ENCODE measurements around the gene CPA2. TPM values are rescaled to one million over a fixed set of nuclear protein-coding genes. Genes with fewer than 3 reads are reported as not detected.

Gene CPA2
- total RNA-seq, 6 donors from 2014 or later = 1.1 to 2.8 TPM; not detected in 4

DNA sequence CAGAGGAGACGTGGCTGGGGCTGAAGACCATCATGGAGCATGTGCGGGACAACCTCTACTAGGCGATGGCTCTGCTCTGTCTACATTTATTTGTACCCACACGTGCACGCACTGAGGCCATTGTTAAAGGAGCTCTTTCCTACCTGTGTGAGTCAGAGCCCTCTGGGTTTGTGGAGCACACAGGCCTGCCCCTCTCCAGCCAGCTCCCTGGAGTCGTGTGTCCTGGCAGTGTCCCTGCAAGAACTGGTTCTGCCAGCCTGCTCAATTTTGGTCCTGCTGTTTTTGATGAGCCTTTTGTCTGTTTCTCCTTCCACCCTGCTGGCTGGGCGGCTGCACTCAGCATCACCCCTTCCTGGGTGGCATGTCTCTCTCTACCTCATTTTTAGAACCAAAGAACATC is 56.0 kb downstream of the CPA2 start:
- H3K9me3 ChIP-seq = no peaks in the 10 kb centered on the region
- H3K4me3 ChIP-seq = no peak overlapping the region

DNA sequence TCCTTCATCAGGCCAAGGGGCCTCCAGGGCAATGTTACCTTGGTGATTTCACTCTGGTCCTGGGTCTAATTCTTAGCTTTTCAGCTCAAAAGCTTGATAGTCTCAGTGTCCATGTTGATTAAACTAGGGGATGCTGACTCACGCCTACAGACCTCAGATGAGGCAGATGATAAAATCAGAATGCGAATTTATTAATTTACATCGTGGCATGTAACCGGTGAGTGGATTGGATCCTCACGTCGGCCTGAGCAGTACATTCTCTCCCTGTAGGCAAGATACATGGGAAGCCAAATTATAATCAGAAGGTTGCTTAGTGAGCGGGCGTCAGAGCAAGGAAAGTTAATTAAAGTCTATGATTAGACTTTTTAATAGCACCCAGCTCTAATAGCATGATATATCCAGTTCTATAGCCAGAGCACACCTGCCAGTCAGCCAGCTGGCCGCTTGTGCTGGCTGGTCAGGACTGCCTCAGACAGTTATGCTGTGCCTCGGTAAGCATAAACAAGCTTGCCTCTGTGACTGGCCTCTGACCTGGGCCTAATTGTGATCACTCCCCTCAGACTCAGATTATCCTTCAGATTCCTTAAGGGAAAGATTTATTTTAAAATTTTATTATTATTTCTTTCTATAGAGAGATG is 57.8 kb downstream of the CPA2 start:
- H3K9me3 ChIP-seq = no peaks in the 10 kb centered on the region
- no peaks in the 10 kb centered on the region for H3K4me1 ChIP-seq
- H3K36me3 ChIP-seq = no peaks in the 10 kb centered on the region
- 93 to 95% methylated on average over 10 of the region's 10 CpGs for WGBS, 2 donors
- TF ChIP-seq, protein P1, sequence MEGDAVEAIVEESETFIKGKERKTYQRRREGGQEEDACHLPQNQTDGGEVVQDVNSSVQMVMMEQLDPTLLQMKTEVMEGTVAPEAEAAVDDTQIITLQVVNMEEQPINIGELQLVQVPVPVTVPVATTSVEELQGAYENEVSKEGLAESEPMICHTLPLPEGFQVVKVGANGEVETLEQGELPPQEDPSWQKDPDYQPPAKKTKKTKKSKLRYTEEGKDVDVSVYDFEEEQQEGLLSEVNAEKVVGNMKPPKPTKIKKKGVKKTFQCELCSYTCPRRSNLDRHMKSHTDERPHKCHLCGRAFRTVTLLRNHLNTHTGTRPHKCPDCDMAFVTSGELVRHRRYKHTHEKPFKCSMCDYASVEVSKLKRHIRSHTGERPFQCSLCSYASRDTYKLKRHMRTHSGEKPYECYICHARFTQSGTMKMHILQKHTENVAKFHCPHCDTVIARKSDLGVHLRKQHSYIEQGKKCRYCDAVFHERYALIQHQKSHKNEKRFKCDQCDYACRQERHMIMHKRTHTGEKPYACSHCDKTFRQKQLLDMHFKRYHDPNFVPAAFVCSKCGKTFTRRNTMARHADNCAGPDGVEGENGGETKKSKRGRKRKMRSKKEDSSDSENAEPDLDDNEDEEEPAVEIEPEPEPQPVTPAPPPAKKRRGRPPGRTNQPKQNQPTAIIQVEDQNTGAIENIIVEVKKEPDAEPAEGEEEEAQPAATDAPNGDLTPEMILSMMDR (IDR thresholded peaks at IDR 0.05) = no peak
- TF ChIP-seq POLR2A (IDR thresholded peaks at IDR 0.05) (no peak), POLR2AphosphoS5 (IDR thresholded peaks at IDR 0.05) (no peak), EP300 (IDR thresholded peaks at IDR 0.05) (no peak)
- DNase-seq (no peak), ATAC-seq (ENCODE audit: low FRiP score in 2 of 2) (no peak)
- no peak overlapping the region for H3K27ac ChIP-seq
- no peaks in the 10 kb centered on the region for H3K27me3 ChIP-seq
- no peak overlapping the region for H3K4me3 ChIP-seq

More for the DNA sequence above, 56.0 kb downstream of the CPA2 start:
- Histone ChIP-seq H3K27me3 (no peaks in the 10 kb centered on the region), H3K4me1 (no peaks in the 10 kb centered on the region), H3K27ac (no peak overlapping the region), H3K36me3 (no peaks in the 10 kb centered on the region)
- WGBS, 2 donors = 90 to 95% methylated on average over 7 of the region's 7 CpGs
- ATAC-seq (ENCODE audit: low FRiP score in 2 of 2) = peak in 1 of 2 donors; percentile 13
- no peak for DNase-seq
- TF ChIP-seq POLR2AphosphoS5 (IDR thresholded peaks at IDR 0.05) (no peak), EP300 (IDR thresholded peaks at IDR 0.05) (no peak), POLR2A (IDR thresholded peaks at IDR 0.05) (no peak)
- TF ChIP-seq, protein P1 (IDR thresholded peaks at IDR 0.05) = no peak

DNA sequence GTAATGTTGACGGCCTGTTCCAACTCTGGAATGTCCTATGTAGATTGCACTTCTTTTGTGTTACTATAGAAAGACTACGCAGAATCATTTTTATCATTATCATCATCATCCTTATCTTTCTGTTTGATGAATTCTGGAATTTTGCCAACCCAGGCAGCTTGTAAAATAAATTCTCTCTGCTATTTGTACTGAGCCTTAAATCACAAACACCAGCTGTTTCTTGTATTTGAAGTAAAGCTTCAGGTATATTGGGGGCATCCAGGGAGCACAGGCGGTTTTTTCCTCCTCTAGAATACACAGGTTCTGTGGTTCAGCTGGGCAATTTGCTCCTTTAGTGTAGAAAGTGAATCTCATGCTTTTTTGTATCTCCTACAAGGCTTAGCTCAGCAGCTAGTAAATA is 63.0 kb downstream of the CPA2 start:
- Histone ChIP-seq H3K27me3 (no peaks in the 10 kb centered on the region), H3K27ac (no peak overlapping the region), H3K4me3 (no peak overlapping the region), H3K4me1 (no peaks in the 10 kb centered on the region), H3K9me3 (no peaks in the 10 kb centered on the region), H3K36me3 (no peaks in the 10 kb centered on the region)
- WGBS, 2 donors = 77 to 82% methylated on average over 3 of the region's 3 CpGs
- ATAC-seq (ENCODE audit: low FRiP score in 2 of 2) (no peak), DNase-seq (no peak)
- TF ChIP-seq, protein P1 (IDR thresholded peaks at IDR 0.05) = no peak
- no peak for TF ChIP-seq EP300 (IDR thresholded peaks at IDR 0.05)
- no peak for TF ChIP-seq POLR2AphosphoS5 (IDR thresholded peaks at IDR 0.05)
- no peak for TF ChIP-seq POLR2A (IDR thresholded peaks at IDR 0.05)

DNA sequence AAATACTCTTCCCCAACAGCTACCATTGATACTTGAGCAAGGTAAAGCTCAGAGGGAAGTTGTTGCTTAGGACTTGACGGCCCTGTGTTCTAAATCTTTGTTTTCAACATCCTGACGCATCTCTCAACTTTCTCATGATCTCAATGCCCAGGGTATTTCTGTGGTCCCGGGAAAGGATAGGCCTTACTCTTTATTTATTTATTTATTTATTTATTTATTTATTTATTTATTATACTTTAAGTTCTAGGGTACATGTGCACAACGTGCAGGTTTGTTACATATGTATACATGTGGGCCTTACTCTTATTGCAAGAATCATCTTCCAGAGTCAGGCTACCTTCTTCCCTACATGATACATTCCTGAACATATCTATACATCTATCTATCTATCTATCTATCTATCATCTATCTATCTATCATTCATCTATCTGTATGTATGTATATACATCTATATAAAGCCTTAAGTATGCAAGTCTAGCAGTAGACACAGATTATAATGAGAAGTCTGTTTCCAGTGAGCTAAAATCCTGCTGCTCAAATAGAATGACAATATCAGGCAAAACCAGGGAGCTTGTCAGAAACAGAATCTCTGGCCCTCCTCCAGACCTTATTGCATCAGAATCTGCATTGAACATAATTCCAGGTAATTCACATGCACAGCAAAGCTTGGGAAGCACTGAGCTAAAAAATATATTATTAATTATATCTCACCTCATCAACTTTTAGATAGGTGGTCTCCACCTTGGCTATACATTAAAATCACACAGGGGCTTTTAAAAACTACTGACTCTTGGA is 65.8 kb downstream of the CPA2 start:
- Histone ChIP-seq H3K4me3 (no peak overlapping the region), H3K4me1 (no peaks in the 10 kb centered on the region), H3K36me3 (no peaks in the 10 kb centered on the region), H3K9me3 (no peaks in the 10 kb centered on the region), H3K27me3 (no peaks in the 10 kb centered on the region), H3K27ac (no peak overlapping the region)
- TF ChIP-seq, protein P1 (IDR thresholded peaks at IDR 0.05) = no peak
- TF ChIP-seq POLR2AphosphoS5 (IDR thresholded peaks at IDR 0.05) = no peak
- TF ChIP-seq EP300 (IDR thresholded peaks at IDR 0.05) = no peak
- TF ChIP-seq POLR2A (IDR thresholded peaks at IDR 0.05) = no peak
- DNase-seq = no peak
- no peak for ATAC-seq (ENCODE audit: low FRiP score in 2 of 2)
- WGBS, 2 donors = 92 to 96% methylated on average over 4 of the region's 4 CpGs

All from upper lobe of left lung (tissue), 6 donors.